Psoas muscle (tissue), 8 donors: Measurements from ENCODE around the gene CLDN1. TPM values are rescaled to one million over a fixed set of nuclear protein-coding genes. Genes with fewer than 3 reads are reported as not detected.

ENCODE experiments used
- ATAC-seq, 4 donors: fragments of 200-7000 bp; cut with Tn5 transposase; one replicate each; pipeline ENCODE4 v1.9.1; 2020; ENCODE audit warnings: moderate library complexity in 3 of 4, mild to moderate bottlenecking in 2 of 4
- DNase-seq, 2 donors: peaks; one replicate each; pipeline ENCODE4 v3.0.0-alpha.2; 2020
- H3K27ac ChIP-seq: fragments of 200-600 bp; one replicate; pipeline ENCODE4 v1.8.0; 2022
- H3K27me3 ChIP-seq, 3 donors: fragments of 200-600 bp in 1 of 3; one replicate each; pipeline versions ENCODE4 v1.6.1 to v1.8.0; 2013 to 2022; ENCODE audit warnings: low read length in 2 of 3, mild to moderate bottlenecking in 2 of 3, moderate library complexity in 1 of 3; ENCODE audit not compliant: insufficient read depth in 3 of 3
- H3K36me3 ChIP-seq, 2 donors: fragments of 200-600 bp in 1 of 2; one replicate each; pipeline versions ENCODE4 v1.6.1 to v1.8.0; 2013 to 2022; ENCODE audit warnings: low read depth in 1 of 2, mild to moderate bottlenecking in 1 of 2, moderate library complexity in 1 of 2; ENCODE audit not compliant: insufficient read depth in 1 of 2
- H3K4me1 ChIP-seq: fragments of 200-600 bp; one replicate; pipeline ENCODE4 v1.8.0; 2022
- H3K4me3 ChIP-seq: fragments of 200-600 bp; one replicate; pipeline ENCODE4 v1.8.0; 2022; ENCODE audit warnings: mild to moderate bottlenecking
- H3K9me3 ChIP-seq: fragments of 200-600 bp; one replicate; pipeline ENCODE4 v1.8.0; 2022
- CTCF ChIP-seq: fragments of 200-600 bp; IDR thresholded peaks from one replicate; pipeline ENCODE4 v1.8.0; 2022; ENCODE audit warnings: antibody characterized with exemption
- WGBS, 3 donors: extraction: QIAGEN DNeasy Blood & Tissue Kit; methylation state at CpG; one replicate each; pipeline versions ENCODE4 v1.1.6 to v1.1.7; 2013; 5-methylcytosine and 5-hydroxymethylcytosine counted together
- intact Hi-C, 2 donors: fragments of 100-400 bp; cut with DNase I; formaldehyde crosslinking; loops; one replicate each; pipeline versions ENCODE4 v1.11.0 to v1.14.2; 2022
- polyA plus RNA-seq, 3 donors: library from polyadenylated mRNA; stranded (reverse); fragments of 200-250 nt; gene quantifications; one replicate each; pipeline ENCODE4 v1.2.3, GENCODE V29; 2013
- total RNA-seq, 4 donors: library from RNA; stranded (reverse); fragmentation: NEBNext Ultra II Directional in 2 of 4; extraction: Animal tissue kit (Norgen Biotek cat#: 25700) in 2 of 4; gene quantifications; one replicate each; pipeline versions ENCODE4 v1.2.1 to v1.2.4, GENCODE V29; 2021 to 2023
- donor health status: healthy with polysubstance abuse.
- donor health status: DM: no; HTN: no; CAD: no; lungs with moderate emphysema.
- donor health status: Bipolar disorder and iron deficiency.
- donor health status: healthy.
- donor health status: DM: yes; HTN: yes; CAD: no.
- donor health status: DM: no; HTN: no; CAD: no.
- donor health status: DM: no; HTN: no; CAD: no.
- donor health status: DM: yes; HTN: yes; CAD: no.

CLDN1 gene
- total and polyA plus RNA-seq, 7 donors, result 0.25 to 0.62 (median 0.37) TPM; not detected in 1

GRCh38 chr3:190288836-190289235, 33.4 kb downstream of the CLDN1 start:
- no peaks in the 10 kb centered on the region for H3K4me1 ChIP-seq
- no peaks in the 10 kb centered on the region for H3K36me3 ChIP-seq
- no peak overlapping the region for H3K27ac ChIP-seq
- no peak overlapping the region for H3K4me3 ChIP-seq
- 79 to 84% (median 83%) methylated on average over 2 of the region's 2 CpGs for WGBS, 3 donors
- intact Hi-C loops, result no loop called here
- TF ChIP-seq CTCF, result no peak
- no peak for DNase-seq
- H3K9me3 ChIP-seq, result peaks cover 19% of the 10 kb centered on the region
- ATAC-seq, result no peak
- no peaks in the 10 kb centered on the region for H3K27me3 ChIP-seq

GRCh38 chr3:190286014-190286413, 36.2 kb downstream of the CLDN1 start:
- Histone ChIP-seq H3K27me3 (no peaks in the 10 kb centered on the region), H3K4me3 (no peak overlapping the region), H3K36me3 (no peaks in the 10 kb centered on the region), H3K4me1 (no peaks in the 10 kb centered on the region), H3K27ac (no peak overlapping the region), H3K9me3 (peaks cover 19% of the 10 kb centered on the region)
- 89 to 90% (median 90%) methylated on average over 1 of the region's 1 CpG for WGBS, 3 donors
- ATAC-seq, result no peak
- no peak for DNase-seq
- intact Hi-C loops, result no loop called here
- TF ChIP-seq CTCF, result no peak

GRCh38 chr3:190281308-190282051, 40.8 kb downstream of the CLDN1 start:
- WGBS, 3 donors, result 44 to 51% (median 48%) methylated on average over 4 of the region's 4 CpGs
- Histone ChIP-seq H3K4me3 (no peak overlapping the region), H3K36me3 (no peaks in the 10 kb centered on the region)

GRCh38 chr3:190279690-190280089, 42.6 kb downstream of the CLDN1 start:
- H3K36me3 ChIP-seq, result no peaks in the 10 kb centered on the region
- H3K9me3 ChIP-seq, result peaks cover 7% of the 10 kb centered on the region
- TF ChIP-seq CTCF, result no peak
- H3K4me1 ChIP-seq, result no peaks in the 10 kb centered on the region
- intact Hi-C loops, result no loop called here
- H3K27me3 ChIP-seq, result no peaks in the 10 kb centered on the region
- DNase-seq (no peak), ATAC-seq (no peak)
- no peak overlapping the region for H3K27ac ChIP-seq
- H3K4me3 ChIP-seq, result no peak overlapping the region

More at GRCh38 chr3:190281308-190282051, 40.8 kb downstream of the CLDN1 start:
- TF ChIP-seq CTCF, result no peak
- H3K4me1 ChIP-seq, result no peaks in the 10 kb centered on the region
- intact Hi-C loops, result no loop called here
- no peaks in the 10 kb centered on the region for H3K27me3 ChIP-seq
- ATAC-seq, result no peak
- H3K9me3 ChIP-seq, result peaks cover 19% of the 10 kb centered on the region
- H3K27ac ChIP-seq, result no peak overlapping the region
- DNase-seq, result no peak

- 54 to 61% (median 59%) methylated on average over 2 of the region's 2 CpGs for WGBS, 3 donors
- Histone ChIP-seq H3K27me3 (no peaks in the 10 kb centered on the region), H3K27ac (no peak overlapping the region), H3K4me1 (no peaks in the 10 kb centered on the region), H3K36me3 (no peaks in the 10 kb centered on the region), H3K9me3 (no peaks in the 10 kb centered on the region), H3K4me3 (no peak overlapping the region)
- intact Hi-C loops, result no loop called here
- TF ChIP-seq CTCF, result no peak
- DNase-seq (no peak), ATAC-seq (no peak)
These were observed 49.5 kb downstream of the CLDN1 start for GRCh38 chr3:190272747-190273146.
